Adrenal gland (tissue), 12 donors: Measurements from ENCODE around the gene FRAT1. TPM values are rescaled to one million over a fixed set of nuclear protein-coding genes. Genes with fewer than 3 reads are reported as not detected.

ENCODE experiments used
- DNase-seq, 7 donors: peaks; one replicate each; pipeline ENCODE4 v3.0.0-alpha.2; 2019 to 2020
- H3K27ac ChIP-seq, 5 donors: fragments of 200-600 bp; sonication (generic) in 4 of 5; 1 replicate in 3 of 5; 2 replicates in 2 of 5; pipeline versions ENCODE4 v1.5.1 to v1.8.0; 2016 to 2020; ENCODE audit warnings: mild to moderate bottlenecking in 1 of 5
- H3K27me3 ChIP-seq: fragments of 200-600 bp; 2 replicates; pipeline ENCODE4 v1.8.0; 2021
- H3K36me3 ChIP-seq, 2 donors: fragments of 200-600 bp; replicated peaks in 1 of 2; 1 replicate in 1 of 2; 2 replicates in 1 of 2; pipeline versions ENCODE4 v1.5.1 to v1.8.0; 2018 to 2022
- H3K4me1 ChIP-seq, 2 donors: fragments of 200-600 bp; replicated peaks in 1 of 2; 1 replicate in 1 of 2; 2 replicates in 1 of 2; pipeline versions ENCODE4 v1.5.1 to v1.8.0; 2018 to 2021
- H3K4me3 ChIP-seq, 4 donors: fragments of 200-600 bp; sonication (generic) in 3 of 4; one replicate each; pipeline ENCODE4 v1.5.1; 2016 to 2018
- H3K9me3 ChIP-seq, 3 donors: fragments of 200-600 bp; sonication (generic) in 1 of 3; replicated peaks in 1 of 3; 1 replicate in 2 of 3; 2 replicates in 1 of 3; pipeline versions ENCODE4 v1.5.1 to v1.8.0; 2016 to 2021
- POLR2A ChIP-seq, 2 donors: fragments of 450-650 bp; IDR thresholded peaks; one replicate each; pipeline ENCODE4 v1.6.1; 2017; ENCODE audit warnings: antibody characterized with exemption in 2 of 2, mild to moderate bottlenecking in 2 of 2, moderate library complexity in 1 of 2
- WGBS, 4 donors: extraction: QIAGEN DNeasy Blood & Tissue Kit in 2 of 4; methylation state at CpG; one replicate each; pipeline versions ENCODE4 v1.1.5 to v1.1.7; 2013 to 2017; 5-methylcytosine and 5-hydroxymethylcytosine counted together
- intact Hi-C, 2 donors: fragments of 100-400 bp; cut with DNase I; formaldehyde crosslinking; loops; one replicate each; pipeline versions ENCODE4 v1.14.1 to v1.15.0; 2022 to 2023
- polyA plus RNA-seq, 3 donors: library from polyadenylated mRNA; stranded (reverse); fragments of 200-250 nt in 2 of 3; fragments of 350-450 nt in 1 of 3; fragmentation: Illumina TruSeq in 1 of 3; extraction: RNeasy Lipid Tissue Mini Kit (QIAGEN cat#74804) in 1 of 3; gene quantifications; one replicate each; pipeline ENCODE4 v1.2.3, GENCODE V29; 2013 to 2014
- total RNA-seq, 9 donors: library from RNA; depleted of rRNA in 4 of 9; stranded (reverse); fragments of >200 nt in 4 of 9; fragments of 120-200 nt in 1 of 9; fragmentation: NEBNext Ultra II Directional in 1 of 9; extraction: Animal tissue kit (Norgen Biotek cat#: 25700) in 1 of 9; gene quantifications; one replicate each; pipeline versions ENCODE4 v1.1.0 to v1.2.4, GENCODE V29; 2013 to 2023
- TF ChIP-seq, protein P1 (sequence below), 6 experiments: fragments of 450-650 bp in 4 of 6; fragments of 200-600 bp in 2 of 6; sonication (generic) in 1 of 6; IDR thresholded peaks; 1 replicate in 5 of 6; 2 replicates in 1 of 6; pipeline versions ENCODE4 v1.5.1 to v1.8.0; 2016 to 2021; ENCODE audit warnings: antibody characterized with exemption in 6 of 6, mild to moderate bottlenecking in 2 of 6, moderate library complexity in 1 of 6
- donor health status: healthy with polysubstance abuse.
- donor health status: Bipolar disorder and iron deficiency.
- donor health status: DM: yes; HTN: yes; CAD: no.
- donor health status: DM: no; HTN: no; CAD: no.
- donor health status: DM: no; HTN: no; CAD: no.
- donor health status: DM: yes; HTN: yes; CAD: no.

FRAT1 gene
- total and polyA plus RNA-seq, 12 donors, result 1.3 to 11.1 (median 6.7) TPM

DNA sequence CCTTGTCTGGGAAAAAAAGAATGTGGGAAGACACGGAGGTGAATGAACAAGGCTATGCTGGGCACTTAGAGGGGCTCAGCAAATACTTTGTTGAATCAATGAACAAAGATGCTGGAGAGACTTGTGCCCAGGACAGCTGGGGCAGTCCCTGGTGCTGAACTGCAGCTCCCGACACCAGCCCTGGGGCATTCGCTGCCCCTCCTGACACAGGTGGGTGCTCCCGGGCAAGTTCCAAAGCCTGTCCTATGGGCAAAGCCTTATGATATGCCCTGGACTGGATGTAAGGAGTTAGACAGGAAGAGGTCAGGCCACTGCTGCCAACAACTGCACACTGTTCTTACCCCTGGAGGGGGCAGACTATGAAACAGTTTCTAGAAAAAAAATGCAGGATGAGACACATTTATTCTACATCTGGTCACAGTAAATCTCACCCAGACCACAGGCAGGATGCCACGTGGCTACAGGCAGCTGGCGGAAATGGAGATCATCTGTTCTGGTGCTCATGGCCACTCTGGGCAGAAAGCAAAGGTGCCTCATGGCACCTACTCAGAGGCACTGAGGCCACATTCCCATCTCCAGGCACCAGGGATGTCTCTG is 37.3 kb downstream of the FRAT1 start:
- H3K36me3 ChIP-seq, result peaks cover 0 to 12% of the 10 kb centered on the region in 2 donors
- WGBS, 4 donors, result 69 to 83% (median 72%) methylated on average over 3 to 6 of the region's 6 CpGs
- intact Hi-C loops, result no loop called here
- H3K27me3 ChIP-seq, result no peaks in the 10 kb centered on the region
- peaks cover 0 to 4% of the 10 kb centered on the region in 2 donors for H3K4me1 ChIP-seq
- no peak for DNase-seq
- H3K27ac ChIP-seq, result peak overlapping the region in 1 of 5 donors; percentile 40
- H3K9me3 ChIP-seq, result no peaks in the 10 kb centered on the region
- no peak for TF ChIP-seq POLR2A (IDR thresholded peaks at IDR 0.05)
- TF ChIP-seq, protein P1, sequence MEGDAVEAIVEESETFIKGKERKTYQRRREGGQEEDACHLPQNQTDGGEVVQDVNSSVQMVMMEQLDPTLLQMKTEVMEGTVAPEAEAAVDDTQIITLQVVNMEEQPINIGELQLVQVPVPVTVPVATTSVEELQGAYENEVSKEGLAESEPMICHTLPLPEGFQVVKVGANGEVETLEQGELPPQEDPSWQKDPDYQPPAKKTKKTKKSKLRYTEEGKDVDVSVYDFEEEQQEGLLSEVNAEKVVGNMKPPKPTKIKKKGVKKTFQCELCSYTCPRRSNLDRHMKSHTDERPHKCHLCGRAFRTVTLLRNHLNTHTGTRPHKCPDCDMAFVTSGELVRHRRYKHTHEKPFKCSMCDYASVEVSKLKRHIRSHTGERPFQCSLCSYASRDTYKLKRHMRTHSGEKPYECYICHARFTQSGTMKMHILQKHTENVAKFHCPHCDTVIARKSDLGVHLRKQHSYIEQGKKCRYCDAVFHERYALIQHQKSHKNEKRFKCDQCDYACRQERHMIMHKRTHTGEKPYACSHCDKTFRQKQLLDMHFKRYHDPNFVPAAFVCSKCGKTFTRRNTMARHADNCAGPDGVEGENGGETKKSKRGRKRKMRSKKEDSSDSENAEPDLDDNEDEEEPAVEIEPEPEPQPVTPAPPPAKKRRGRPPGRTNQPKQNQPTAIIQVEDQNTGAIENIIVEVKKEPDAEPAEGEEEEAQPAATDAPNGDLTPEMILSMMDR (IDR thresholded peaks at IDR 0.05), result no peak
- no peak overlapping the region for H3K4me3 ChIP-seq

DNA sequence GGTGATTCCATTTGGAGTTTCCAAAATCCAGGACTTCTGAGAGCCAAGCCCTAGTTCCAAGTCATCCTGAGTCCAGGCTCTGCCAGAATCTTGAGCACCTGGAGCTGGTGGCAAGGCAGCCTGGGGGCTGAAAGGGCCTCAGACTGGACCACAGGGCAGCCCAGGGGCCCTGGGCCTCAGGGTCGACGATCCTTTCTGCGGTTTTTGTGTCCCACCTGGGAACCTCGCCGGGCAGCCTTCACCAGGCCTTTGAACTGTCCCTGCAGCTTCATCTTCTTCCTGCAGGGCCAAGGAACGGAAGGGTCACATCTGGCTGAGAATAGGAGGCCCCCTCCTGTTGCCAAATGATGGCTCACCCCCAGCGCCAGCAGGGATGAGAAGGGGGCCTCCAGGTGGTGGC is 37.8 kb downstream of the FRAT1 start:
- Histone ChIP-seq H3K4me1 (peaks cover 0 to 4% of the 10 kb centered on the region in 2 donors), H3K9me3 (no peaks in the 10 kb centered on the region), H3K36me3 (peaks cover 0 to 12% of the 10 kb centered on the region in 2 donors), H3K27me3 (no peaks in the 10 kb centered on the region), H3K27ac (no peak overlapping the region), H3K4me3 (no peak overlapping the region)
- no peak for DNase-seq
- 74 to 100% (median 98%) methylated on average over 2 to 7 of the region's 7 CpGs for WGBS, 4 donors
- intact Hi-C loops, result no loop called here
- TF ChIP-seq, protein P1 (IDR thresholded peaks at IDR 0.05), result no peak
- no peak for TF ChIP-seq POLR2A (IDR thresholded peaks at IDR 0.05)

DNA sequence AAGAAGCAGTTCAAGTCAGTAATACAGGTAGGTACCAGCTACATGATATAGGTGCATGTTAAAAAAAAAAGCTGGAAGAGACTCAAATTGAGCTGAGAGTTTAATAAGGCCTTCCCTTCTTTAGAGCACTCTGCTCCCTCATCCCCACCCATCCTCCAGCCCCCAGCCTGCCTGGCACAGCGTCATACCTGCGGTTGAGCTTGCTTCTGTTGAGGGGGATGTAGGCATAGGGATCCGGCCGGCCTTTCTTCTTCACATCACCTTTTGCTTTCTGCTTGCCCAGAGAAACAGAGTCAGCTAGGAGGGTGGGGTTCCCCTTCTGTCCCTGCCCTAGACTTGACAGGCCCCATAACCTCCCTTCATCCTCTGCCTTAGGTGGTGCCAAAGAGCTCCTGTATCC is 39.3 kb downstream of the FRAT1 start:
- H3K36me3 ChIP-seq, result peaks cover 0 to 16% of the 10 kb centered on the region in 2 donors
- no peak for DNase-seq
- TF ChIP-seq POLR2A (IDR thresholded peaks at IDR 0.05), result no peak
- TF ChIP-seq, protein P1 (IDR thresholded peaks at IDR 0.05), result no peak
- H3K27me3 ChIP-seq, result no peaks in the 10 kb centered on the region
- intact Hi-C loops, result no loop called here
- H3K4me3 ChIP-seq, result no peak overlapping the region
- peaks cover 0 to 4% of the 10 kb centered on the region in 2 donors for H3K4me1 ChIP-seq
- WGBS, 4 donors, result 96 to 99% (median 96%) methylated on average over 4 of the region's 4 CpGs
- H3K9me3 ChIP-seq, result no peaks in the 10 kb centered on the region
- H3K27ac ChIP-seq, result no peak overlapping the region

DNA sequence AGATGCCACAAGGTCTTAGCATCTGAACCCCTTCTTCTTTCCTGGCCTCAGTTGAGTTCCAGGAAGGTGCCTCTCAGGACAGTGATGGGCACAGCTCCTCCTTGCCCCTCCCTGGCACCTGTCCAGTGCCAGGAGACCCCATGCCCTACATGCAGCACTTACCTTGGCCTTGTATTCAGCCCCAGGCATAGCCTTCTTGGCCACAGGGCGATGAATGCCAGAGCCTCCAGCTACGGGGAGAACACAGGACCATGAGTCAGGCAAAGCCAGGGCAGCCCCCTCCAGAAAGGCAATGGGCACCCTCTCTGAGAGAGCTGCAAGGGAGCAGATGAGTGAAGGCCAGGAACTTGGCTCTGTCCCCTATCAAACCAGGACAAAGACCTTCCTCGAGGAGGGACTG is 39.7 kb downstream of the FRAT1 start:
- WGBS, 4 donors, result 38 to 67% (median 47%) methylated on average over 2 to 3 of the region's 3 CpGs
- Histone ChIP-seq H3K9me3 (no peaks in the 10 kb centered on the region), H3K36me3 (peaks cover 0 to 21% of the 10 kb centered on the region in 2 donors), H3K4me3 (no peak overlapping the region), H3K27ac (no peak overlapping the region), H3K4me1 (peaks cover 0 to 4% of the 10 kb centered on the region in 2 donors), H3K27me3 (no peaks in the 10 kb centered on the region)
- peak in 2 of 7 donors; percentile 16 to 30 for DNase-seq
- TF ChIP-seq POLR2A (IDR thresholded peaks at IDR 0.05), result no peak
- TF ChIP-seq, protein P1 (IDR thresholded peaks at IDR 0.05), result no peak
- intact Hi-C loops, result no loop called here
